GM18873 (cell line): Measurements from ENCODE around the gene POU2F1.
"Not testable (repeated sequence)": the region's sequence is repeated elsewhere in the genome, so short reads cannot be mapped to it uniquely, and the experiment has no call there.

Experiments
- ATAC-seq: cut with Tn5 transposase; IDR thresholded peaks from one replicate; pipeline ENCODE4 v1.9.1; 2021; ENCODE audit warnings: mild to moderate bottlenecking, moderate library complexity, moderate number of reproducible peaks; ENCODE audit not compliant: unreplicated experiment, low FRiP score

The POU2F1 gene

DNA sequence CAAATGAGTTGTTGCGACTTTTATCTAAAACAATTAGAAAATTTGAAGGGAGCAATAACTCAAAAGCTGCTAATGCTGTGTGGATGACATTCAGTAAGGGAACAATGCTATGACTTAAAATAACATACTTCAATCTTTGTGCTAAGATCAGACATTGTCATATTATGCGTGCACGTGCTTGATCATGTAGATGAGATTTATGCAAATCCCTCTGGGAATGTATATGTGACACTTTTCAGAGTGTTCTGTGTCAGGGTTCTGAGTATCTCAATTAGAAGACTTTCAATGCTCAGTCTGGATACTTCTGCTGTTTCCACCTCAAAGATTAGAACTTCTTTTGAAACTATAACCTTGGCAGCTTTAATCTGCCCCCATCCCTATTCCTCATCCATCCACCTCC lies 18.6 kb upstream of the POU2F1 start:
- no peak for ATAC-seq

GRCh38 chr1:167205306-167206050 lies 15.2 kb upstream of the POU2F1 start:
- not testable (repeated sequence) for ATAC-seq

DNA sequence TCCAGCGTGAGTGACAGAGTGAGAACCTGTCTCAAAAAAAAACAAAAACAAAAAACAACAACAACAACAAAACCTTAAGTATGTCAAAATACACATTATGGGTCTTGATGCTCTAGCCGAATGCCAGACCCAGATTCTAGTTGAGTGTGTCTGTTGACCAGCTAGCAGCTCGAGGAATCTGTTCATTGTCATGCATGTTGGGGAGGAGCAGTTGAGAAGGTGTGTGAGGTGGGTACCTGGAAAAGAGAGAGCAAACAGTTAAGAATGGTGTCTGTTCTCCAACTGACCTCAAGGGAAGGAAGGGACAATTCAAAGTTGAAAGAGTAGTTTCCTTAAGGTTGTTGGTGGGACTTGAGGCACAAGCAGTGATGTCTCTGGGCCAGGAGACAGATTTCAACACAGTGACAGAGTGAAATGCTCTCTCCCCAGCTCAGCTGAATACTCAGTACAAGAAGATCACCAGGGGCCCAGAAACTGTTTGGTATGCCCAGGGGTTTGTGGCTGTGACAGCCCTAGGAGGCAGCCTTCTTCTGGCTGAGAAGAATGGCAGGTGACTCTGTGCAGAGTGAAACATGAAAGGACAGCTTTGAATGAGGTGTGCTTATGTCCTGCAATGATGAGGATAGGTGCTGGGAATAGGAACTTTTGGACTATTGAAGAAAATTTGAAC lies 14.4 kb upstream of the POU2F1 start:
- ATAC-seq = no peak

- ATAC-seq = no peak
These were observed 12.6 kb upstream of the POU2F1 start for GRCh38 chr1:167207940-167208623.

DNA sequence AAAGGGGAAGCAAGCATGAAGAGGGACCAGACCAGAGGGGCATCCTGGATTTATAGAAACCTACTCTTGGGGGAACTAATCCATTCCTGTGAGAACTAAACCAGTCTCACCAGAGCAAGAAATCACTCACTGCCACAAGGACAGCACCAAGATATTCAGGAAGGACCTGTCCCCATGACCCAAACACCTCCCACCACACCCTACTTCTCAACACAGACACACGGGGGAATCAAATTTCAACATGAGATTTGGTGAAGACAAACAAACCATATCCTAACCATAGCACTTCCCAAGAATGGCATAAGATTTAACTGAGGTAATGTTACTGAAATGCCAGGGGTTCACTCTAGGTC lies 12.1 kb upstream of the POU2F1 start:
- ATAC-seq = no peak

GRCh38 chr1:167209044-167209443 lies 11.6 kb upstream of the POU2F1 start:
- ATAC-seq = no peak

- no peak for ATAC-seq
These were observed 9.6 kb upstream of the POU2F1 start for GRCh38 chr1:167210966-167211674.

- ATAC-seq = no peak
These were observed 8.7 kb upstream of the POU2F1 start for GRCh38 chr1:167212025-167212424.

DNA sequence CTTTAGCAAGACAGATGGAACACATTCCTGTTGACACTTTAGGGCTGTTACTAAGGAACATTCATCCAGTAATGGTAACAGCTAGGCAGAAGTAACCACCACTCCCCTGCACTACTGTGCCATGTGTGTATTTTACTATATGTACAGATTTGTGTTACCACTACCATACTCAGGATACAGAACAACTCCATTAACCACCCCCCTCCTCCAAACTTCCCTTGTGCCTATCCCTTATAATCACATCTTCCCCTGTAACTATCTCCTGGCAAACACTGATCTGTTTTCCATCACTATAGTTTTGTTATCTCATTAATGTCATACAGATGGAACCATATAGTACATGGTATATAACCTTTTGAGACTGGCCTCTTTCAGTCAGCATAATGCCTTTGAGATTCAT lies 3.9 kb upstream of the POU2F1 start:
- ATAC-seq = no peak

- no peak for ATAC-seq
These were observed 1.5 kb upstream of the POU2F1 start for GRCh38 chr1:167219194-167219593.

- peak; percentile 34 for ATAC-seq
These were observed 795 bp upstream of the POU2F1 start for GRCh38 chr1:167219646-167220536.

DNA sequence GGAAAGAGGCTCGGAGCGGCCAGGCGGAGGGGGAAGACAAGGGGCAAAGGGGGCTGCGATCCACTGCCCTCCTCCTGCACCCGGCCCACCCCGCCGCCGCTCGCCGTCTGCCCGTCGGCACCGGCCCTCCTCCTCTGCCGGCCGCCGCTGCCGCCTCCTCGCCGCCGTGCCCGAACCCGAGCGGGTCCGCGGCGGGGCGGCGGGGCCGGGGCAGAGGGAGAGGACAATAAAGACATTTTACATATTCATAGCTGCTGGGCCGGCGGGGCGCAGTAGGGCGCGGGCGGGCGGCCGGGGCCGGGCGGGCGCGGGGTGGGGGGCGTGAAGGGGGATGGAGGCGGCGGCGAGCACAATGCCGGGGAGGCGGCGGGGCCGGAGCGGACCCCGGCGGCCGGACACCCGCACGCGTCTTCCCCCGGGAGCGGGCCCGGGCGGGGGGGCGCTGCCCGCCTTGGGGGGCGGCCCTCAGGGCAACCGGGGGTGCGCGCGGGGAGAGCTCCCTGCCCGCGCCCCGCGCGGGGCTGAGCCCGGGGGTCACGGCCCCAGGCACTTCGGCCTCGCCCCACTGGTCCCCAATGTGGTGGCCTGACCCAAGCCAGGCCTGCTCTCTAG lies 546 bp downstream of the POU2F1 start:
- ATAC-seq = peak; percentile 3

- peak; percentile 40 for ATAC-seq
These were observed 1.3 kb downstream of the POU2F1 start for GRCh38 chr1:167221738-167222610.

GRCh38 chr1:167223144-167224103 lies 2.7 kb downstream of the POU2F1 start:
- no peak for ATAC-seq

DNA sequence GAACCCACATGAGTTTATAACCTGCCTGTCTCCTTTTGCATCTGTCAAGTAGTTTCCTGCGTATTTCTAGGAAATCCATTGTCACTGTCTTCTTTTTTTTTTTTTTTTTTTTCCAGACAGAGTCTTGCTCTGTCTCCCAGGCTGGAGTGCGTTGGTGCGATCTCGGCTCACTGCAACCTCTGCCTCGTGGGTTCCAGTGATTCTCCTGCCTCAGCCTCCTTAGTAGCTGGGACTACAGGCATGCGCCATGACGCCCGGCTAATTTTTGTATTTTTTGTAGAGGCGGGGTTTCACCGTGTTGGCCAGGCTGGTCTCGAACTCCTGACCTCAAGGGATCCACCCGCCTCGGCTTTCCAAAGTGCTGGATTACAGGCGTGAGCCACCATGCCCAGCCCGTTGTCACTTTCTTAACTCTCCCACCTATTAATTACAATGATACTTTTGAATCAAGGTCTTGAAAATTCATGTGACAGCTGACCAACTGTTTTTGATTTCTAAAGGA lies 4.1 kb downstream of the POU2F1 start:
- ATAC-seq = not testable (repeated sequence)

DNA sequence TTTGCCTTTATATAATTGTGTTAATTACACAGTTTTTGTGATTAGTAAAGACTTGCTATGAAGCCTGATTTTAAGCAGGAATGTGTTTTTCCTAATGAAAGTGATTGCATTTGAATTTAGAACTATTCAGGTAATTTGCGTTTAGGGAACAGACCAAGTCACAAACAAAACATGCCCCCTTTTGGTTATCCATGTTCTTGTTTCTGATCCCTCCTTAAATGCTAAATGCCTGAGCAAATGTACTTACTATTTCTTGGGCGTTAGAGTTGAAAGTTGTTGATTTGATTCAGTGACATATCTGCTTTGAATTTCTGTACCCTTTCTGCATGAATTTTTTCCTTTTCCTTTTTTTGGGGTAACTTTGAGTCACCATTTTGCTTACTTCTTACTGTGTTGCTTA lies 5.2 kb downstream of the POU2F1 start:
- ATAC-seq = no peak

- no peak for ATAC-seq
These were observed 7.3 kb downstream of the POU2F1 start for GRCh38 chr1:167227934-167228378.
